Chondrocyte (in vitro differentiated cells): ENCODE measurements around the gene DLGAP3. TPM values are rescaled to one million over a fixed set of nuclear protein-coding genes. Genes with fewer than 3 reads are reported as not detected.

Experiments used
- DNase-seq: peaks from one replicate; pipeline ENCODE4 v3.0.0; 2021; ENCODE audit warnings: mixed read lengths, low spot score
- H3K27ac Mint-ChIP-seq: one replicate; pipeline ENCODE4 v1.8.0; 2021; ENCODE audit warnings: mild to moderate bottlenecking, moderate library complexity, mixed read lengths; ENCODE audit not compliant: unreplicated experiment
- H3K27me3 Mint-ChIP-seq: 2 replicates; pipeline ENCODE4 v1.8.0; 2021; ENCODE audit warnings: low read depth, mixed read lengths
- H3K36me3 Mint-ChIP-seq: 2 replicates; pipeline ENCODE4 v1.8.0; 2021; ENCODE audit warnings: low read depth, mixed read lengths
- H3K4me1 Mint-ChIP-seq: 2 replicates; pipeline ENCODE4 v1.8.0; 2021; ENCODE audit warnings: low read depth, mild to moderate bottlenecking, mixed read lengths
- H3K4me3 Mint-ChIP-seq: one replicate; pipeline ENCODE4 v1.8.0; 2021; ENCODE audit warnings: mild to moderate bottlenecking, moderate library complexity, mixed read lengths; ENCODE audit not compliant: unreplicated experiment
- H3K9me3 Mint-ChIP-seq: 2 replicates; pipeline ENCODE4 v1.8.0; 2021; ENCODE audit warnings: low read depth, mixed read lengths
- CTCF ChIP-seq: fragments of 200-600 bp; sonication (generic); IDR thresholded peaks from 2 replicates; pipeline ENCODE4 v1.5.0; 2021; ENCODE audit warnings: antibody characterized with exemption, mild to moderate bottlenecking, moderate library complexity
- total RNA-seq: library from RNA; stranded (reverse); gene quantifications from 3 replicates; pipeline ENCODE4 v1.2.1, GENCODE V29; 2021

The DLGAP3 gene
- total RNA-seq, 1 donor from 2014 or later, result 0.22 TPM

- Mint-ChIP-seq H3K9me3 (peaks cover 4% of the 10 kb centered on the region), H3K36me3 (no peaks in the 10 kb centered on the region), H3K27ac (no peak overlapping the region), H3K4me1 (peaks cover 11% of the 10 kb centered on the region), H3K4me3 (peak overlapping the region; percentile 53), H3K27me3 (peaks cover 52% of the 10 kb centered on the region)
- DNase-seq, result no peak
- TF ChIP-seq CTCF, result no peak
These were observed 44.5 kb downstream of the DLGAP3 start for GRCh38 chr1:34884961-34885360.

- peaks cover 8% of the 10 kb centered on the region for H3K4me1 Mint-ChIP-seq
- no peak for DNase-seq
- TF ChIP-seq CTCF, result no peak
- peaks cover 4% of the 10 kb centered on the region for H3K9me3 Mint-ChIP-seq
- H3K27me3 Mint-ChIP-seq, result peaks cover 56% of the 10 kb centered on the region
- H3K4me3 Mint-ChIP-seq, result no peak overlapping the region
- H3K36me3 Mint-ChIP-seq, result no peaks in the 10 kb centered on the region
- H3K27ac Mint-ChIP-seq, result no peak overlapping the region
These were observed 44.9 kb downstream of the DLGAP3 start for GRCh38 chr1:34884536-34884935.

GRCh38 chr1:34879230-34879629 is 50.2 kb downstream of the DLGAP3 start:
- Mint-ChIP-seq H3K36me3 (peaks cover 4% of the 10 kb centered on the region), H3K27me3 (peaks cover 67% of the 10 kb centered on the region), H3K4me3 (no peak overlapping the region), H3K9me3 (peaks cover 4% of the 10 kb centered on the region), H3K27ac (no peak overlapping the region), H3K4me1 (no peaks in the 10 kb centered on the region)
- no peak for TF ChIP-seq CTCF
- no peak for DNase-seq

- H3K9me3 Mint-ChIP-seq, result peaks cover 4% of the 10 kb centered on the region
- H3K36me3 Mint-ChIP-seq, result peaks cover 4% of the 10 kb centered on the region
- H3K4me1 Mint-ChIP-seq, result no peaks in the 10 kb centered on the region
- H3K4me3 Mint-ChIP-seq, result no peak overlapping the region
- DNase-seq, result no peak
- H3K27me3 Mint-ChIP-seq, result peaks cover 74% of the 10 kb centered on the region
- TF ChIP-seq CTCF, result no peak
- H3K27ac Mint-ChIP-seq, result no peak overlapping the region
These were observed 53.0 kb downstream of the DLGAP3 start for GRCh38 chr1:34876406-34876805.

GRCh38 chr1:34874296-34874952 is 55.0 kb downstream of the DLGAP3 start:
- no peak for DNase-seq
- Mint-ChIP-seq H3K27me3 (peaks cover 66% of the 10 kb centered on the region), H3K9me3 (no peaks in the 10 kb centered on the region), H3K4me1 (no peaks in the 10 kb centered on the region), H3K36me3 (peaks cover 4% of the 10 kb centered on the region), H3K27ac (no peak overlapping the region), H3K4me3 (no peak overlapping the region)
- TF ChIP-seq CTCF, result no peak
